VCaP (cell line): Measurements from ENCODE around the gene PLBD1.

Experiments
- H3K27ac ChIP-seq: fragments of 450-650 bp; 2 replicates; pipeline ENCODE4 v1.5.1; 2017
- CTCF ChIP-seq: fragments of 450-650 bp; conservative IDR thresholded peaks from 2 replicates; pipeline ENCODE4 v1.5.1; 2017; ENCODE audit warnings: mild to moderate bottlenecking, moderate library complexity

Gene PLBD1

GRCh38 chr12:14460212-14460841 is 107.4 kb downstream of the PLBD1 start:
- H3K27ac ChIP-seq = no peak overlapping the region
- no peak for TF ChIP-seq CTCF

GRCh38 chr12:14454098-14454907 is 113.4 kb downstream of the PLBD1 start:
- H3K27ac ChIP-seq = no peak overlapping the region
- TF ChIP-seq CTCF = peak; percentile 73
